DND-41 (cell line): Measurements from ENCODE around the gene TRPM3.

Source experiments
- ATAC-seq: fragments of 200-7000 bp; cut with Tn5 transposase; 3 replicates; pipeline ENCODE4 v1.9.1; 2021; ENCODE audit warnings: low read depth; ENCODE audit not compliant: insufficient read depth
- DNase-seq: peaks from one replicate; pipeline ENCODE4 v3.0.0-alpha.2; 2020
- H2AFZ ChIP-seq: 2 replicates; pipeline ENCODE4 v1.6.0; 2012; ENCODE audit warnings: low read depth, low read length
- H3K27ac ChIP-seq: 2 replicates; pipeline ENCODE4 v1.5.1; 2012; ENCODE audit warnings: low read length, inconsistent platforms
- H3K27me3 ChIP-seq: fragments of 200-600 bp; sonication (generic); 2 replicates; pipeline ENCODE4 v1.6.0; 2012; ENCODE audit warnings: low read length, mild to moderate bottlenecking, inconsistent platforms; ENCODE audit not compliant: insufficient read depth, poor library complexity
- H3K36me3 ChIP-seq: 2 replicates; pipeline ENCODE4 v1.5.1; 2012; ENCODE audit warnings: low read length, inconsistent platforms; ENCODE audit not compliant: insufficient read depth
- H3K4me1 ChIP-seq: 2 replicates; pipeline ENCODE4 v1.5.1; 2012; ENCODE audit warnings: mild to moderate bottlenecking, low read length; ENCODE audit not compliant: insufficient read depth
- H3K4me2 ChIP-seq: 2 replicates; pipeline ENCODE4 v1.6.0; 2012; ENCODE audit warnings: mild to moderate bottlenecking, moderate library complexity, low read length, inconsistent platforms; ENCODE audit not compliant: insufficient read depth
- H3K4me3 ChIP-seq, 2 experiments: fragments of 200-600 bp in 1 of 2; shearing (Covaris generic) in 1 of 2; 2 replicates each; pipeline ENCODE4 v1.5.1; 2012 to 2016; ENCODE audit warnings: inconsistent platforms in 2 of 2, low read length in 2 of 2, mild to moderate bottlenecking in 2 of 2, low read depth in 1 of 2, moderate library complexity in 1 of 2
- H3K79me2 ChIP-seq: 2 replicates; pipeline ENCODE4 v1.6.0; 2012; ENCODE audit warnings: low read length, inconsistent platforms; ENCODE audit not compliant: insufficient read depth
- H3K9ac ChIP-seq: 2 replicates; pipeline ENCODE4 v1.6.0; 2012; ENCODE audit warnings: low read depth, mild to moderate bottlenecking, inconsistent platforms, low read length, moderate library complexity
- H3K9me3 ChIP-seq: 2 replicates; pipeline ENCODE4 v1.5.1; 2012; ENCODE audit warnings: low read length, moderate library complexity, mild to moderate bottlenecking, inconsistent platforms; ENCODE audit not compliant: insufficient read depth, severe bottlenecking
- H4K20me1 ChIP-seq: 2 replicates; pipeline ENCODE4 v1.6.0; 2012; ENCODE audit warnings: low read length; ENCODE audit not compliant: insufficient read depth
- CTCF ChIP-seq: IDR thresholded peaks from 2 replicates; pipeline ENCODE4 v1.5.1; 2012; ENCODE audit warnings: borderline replicate concordance, low read length, moderate library complexity, mild to moderate bottlenecking; ENCODE audit not compliant: poor library complexity, severe bottlenecking; ENCODE audit errors: extremely low read depth
- EZH2 ChIP-seq: IDR thresholded peaks from 3 replicates; pipeline ENCODE4 v1.6.1; 2012; ENCODE audit warnings: borderline replicate concordance, low read depth, mild to moderate bottlenecking, moderate library complexity, low read length, inconsistent platforms; ENCODE audit not compliant: severe bottlenecking

Gene TRPM3

GRCh38 chr9:70880535-70880934 is 240.9 kb downstream of the TRPM3 start:
- no peaks in the 10 kb centered on the region for H3K4me1 ChIP-seq
- no peak for DNase-seq
- no peak overlapping the region for H2AFZ ChIP-seq
- H4K20me1 ChIP-seq, result no peaks in the 10 kb centered on the region
- H3K79me2 ChIP-seq, result no peaks in the 10 kb centered on the region
- H3K9me3 ChIP-seq, result no peaks in the 10 kb centered on the region
- no peak for TF ChIP-seq EZH2
- no peak overlapping the region for H3K27ac ChIP-seq
- H3K4me3 ChIP-seq, result no peak overlapping the region
- no peaks in the 10 kb centered on the region for H3K36me3 ChIP-seq
- H3K4me2 ChIP-seq, result no peak overlapping the region
- H3K27me3 ChIP-seq, result no peaks in the 10 kb centered on the region
- no peak for ATAC-seq
- H3K9ac ChIP-seq, result no peak overlapping the region

GRCh38 chr9:70878576-70878975 is 242.8 kb downstream of the TRPM3 start:
- no peak overlapping the region for H3K27ac ChIP-seq
- H3K4me3 ChIP-seq, result no peak overlapping the region
- no peak overlapping the region for H3K4me2 ChIP-seq
- no peak for DNase-seq
- no peaks in the 10 kb centered on the region for H3K36me3 ChIP-seq
- TF ChIP-seq CTCF (no peak), EZH2 (no peak)
- no peaks in the 10 kb centered on the region for H3K9me3 ChIP-seq
- H2AFZ ChIP-seq, result no peak overlapping the region
- H3K4me1 ChIP-seq, result no peaks in the 10 kb centered on the region
- no peaks in the 10 kb centered on the region for H4K20me1 ChIP-seq
- no peaks in the 10 kb centered on the region for H3K79me2 ChIP-seq
- no peak for ATAC-seq
- no peak overlapping the region for H3K9ac ChIP-seq
- no peaks in the 10 kb centered on the region for H3K27me3 ChIP-seq

- Histone ChIP-seq H4K20me1 (no peaks in the 10 kb centered on the region), H3K36me3 (no peaks in the 10 kb centered on the region), H3K79me2 (no peaks in the 10 kb centered on the region), H3K4me1 (no peaks in the 10 kb centered on the region), H3K9ac (no peak overlapping the region), H3K9me3 (no peaks in the 10 kb centered on the region), H3K27me3 (no peaks in the 10 kb centered on the region), H3K27ac (no peak overlapping the region), H3K4me2 (no peak overlapping the region), H2AFZ (no peak overlapping the region), H3K4me3 (no peak overlapping the region)
- no peak for ATAC-seq
- DNase-seq, result no peak
- TF ChIP-seq EZH2, result no peak
- TF ChIP-seq CTCF, result no peak
Measured at GRCh38 chr9:70874451-70874850, 247.0 kb downstream of the TRPM3 start.

GRCh38 chr9:70873506-70873905 is 247.9 kb downstream of the TRPM3 start:
- Histone ChIP-seq H3K4me1 (no peaks in the 10 kb centered on the region), H3K4me2 (no peak overlapping the region), H3K79me2 (no peaks in the 10 kb centered on the region), H4K20me1 (no peaks in the 10 kb centered on the region), H3K4me3 (no peak overlapping the region), H3K27me3 (no peaks in the 10 kb centered on the region), H3K9me3 (no peaks in the 10 kb centered on the region), H2AFZ (no peak overlapping the region), H3K36me3 (no peaks in the 10 kb centered on the region), H3K9ac (no peak overlapping the region), H3K27ac (no peak overlapping the region)
- ATAC-seq (no peak), DNase-seq (no peak)
- TF ChIP-seq EZH2 (no peak), CTCF (no peak)
